Liver (tissue), 9 donors: ENCODE measurements around the gene PRRT2. TPM values are rescaled to one million over a fixed set of nuclear protein-coding genes. Genes with fewer than 3 reads are reported as not detected.

Source experiments
- DNase-seq: peaks from one replicate; pipeline ENCODE4 v3.0.0-alpha.2; 2017; ENCODE audit warnings: low spot score
- H3K27ac ChIP-seq, 2 donors: one replicate each; pipeline ENCODE4 v1.7.0; 2013; ENCODE audit warnings: inconsistent platforms in 2 of 2, low read length in 2 of 2, control low read depth in 1 of 2, low read depth in 1 of 2, mild to moderate bottlenecking in 1 of 2
- H3K27me3 ChIP-seq, 4 donors: one replicate each; pipeline versions ENCODE4 v1.6.1 to v1.7.0; 2013; ENCODE audit warnings: low read length in 3 of 4, inconsistent platforms in 1 of 4, mild to moderate bottlenecking in 1 of 4, moderate library complexity in 1 of 4; ENCODE audit not compliant: control insufficient read depth in 4 of 4, insufficient read depth in 4 of 4
- H3K36me3 ChIP-seq, 4 donors: one replicate each; pipeline versions ENCODE4 v1.6.1 to v1.7.0; 2013; ENCODE audit warnings: low read length in 3 of 4, mild to moderate bottlenecking in 3 of 4, low read depth in 1 of 4, moderate library complexity in 1 of 4; ENCODE audit not compliant: control insufficient read depth in 4 of 4, insufficient read depth in 3 of 4
- H3K4me1 ChIP-seq, 4 donors: one replicate each; pipeline versions ENCODE4 v1.6.1 to v1.7.0; 2013; ENCODE audit warnings: low read length in 3 of 4, mild to moderate bottlenecking in 3 of 4, moderate library complexity in 1 of 4; ENCODE audit not compliant: control insufficient read depth in 4 of 4, insufficient read depth in 4 of 4
- H3K4me3 ChIP-seq, 3 donors: one replicate each; pipeline versions ENCODE4 v1.6.1 to v1.7.0; 2013; ENCODE audit warnings: low read length in 3 of 3, control low read depth in 1 of 3, low read depth in 1 of 3, mild to moderate bottlenecking in 1 of 3
- H3K9ac ChIP-seq, 2 donors: one replicate each; pipeline ENCODE4 v1.7.0; 2013; ENCODE audit warnings: low read length in 2 of 2, mild to moderate bottlenecking in 2 of 2, moderate library complexity in 2 of 2, control low read depth in 1 of 2, low read depth in 1 of 2
- H3K9me3 ChIP-seq, 4 donors: one replicate each; pipeline versions ENCODE4 v1.6.1 to v1.7.0; 2013; ENCODE audit warnings: low read length in 3 of 4; ENCODE audit not compliant: control insufficient read depth in 4 of 4
- EGR1 ChIP-seq, 2 donors: IDR thresholded peaks; 2 replicates each; pipeline ENCODE4 v1.6.1; 2016 to 2018; ENCODE audit warnings: antibody characterized with exemption in 2 of 2, low read depth in 2 of 2
- FOXA2 ChIP-seq: IDR thresholded peaks from 2 replicates; pipeline ENCODE4 v1.6.1; 2016; ENCODE audit warnings: antibody characterized with exemption
- HNF4A ChIP-seq, 2 donors: conservative IDR thresholded peaks; 2 replicates each; pipeline ENCODE4 v1.6.1; 2016; ENCODE audit warnings: antibody characterized with exemption in 2 of 2, mild to moderate bottlenecking in 2 of 2
- HNF4G ChIP-seq: IDR thresholded peaks from 2 replicates; pipeline ENCODE4 v1.6.1; 2016; ENCODE audit warnings: antibody characterized with exemption
- JUND ChIP-seq, 2 donors: IDR thresholded peaks; 2 replicates each; pipeline ENCODE4 v1.6.1; 2016; ENCODE audit warnings: antibody characterized with exemption in 2 of 2
- NR2F2 ChIP-seq: IDR thresholded peaks from 2 replicates; pipeline ENCODE4 v1.6.1; 2016; ENCODE audit warnings: antibody characterized with exemption
- RAD21 ChIP-seq, 2 donors: IDR thresholded peaks; 2 replicates each; pipeline ENCODE4 v1.6.1; 2016; ENCODE audit warnings: antibody characterized with exemption in 2 of 2, mild to moderate bottlenecking in 2 of 2
- RXRA ChIP-seq, 2 donors: IDR thresholded peaks; 2 replicates each; pipeline ENCODE4 v1.6.1; 2017 to 2018; ENCODE audit warnings: antibody characterized with exemption in 2 of 2, mild to moderate bottlenecking in 1 of 2
- SP1 ChIP-seq: IDR thresholded peaks from 2 replicates; pipeline ENCODE4 v1.6.1; 2018; ENCODE audit warnings: antibody characterized with exemption, mild to moderate bottlenecking
- TAF1 ChIP-seq: conservative IDR thresholded peaks from 2 replicates; pipeline ENCODE4 v1.6.1; 2016; ENCODE audit warnings: antibody characterized with exemption, mild to moderate bottlenecking
- YY1 ChIP-seq: IDR thresholded peaks from 2 replicates; pipeline ENCODE4 v1.6.1; 2016; ENCODE audit warnings: antibody characterized with exemption, mild to moderate bottlenecking
- WGBS: extraction: QIAGEN DNeasy Blood & Tissue Kit; methylation state at CpG from one replicate; pipeline ENCODE4 v1.1.7; 2013; 5-methylcytosine and 5-hydroxymethylcytosine counted together
- polyA plus RNA-seq, 2 donors: library from polyadenylated mRNA; stranded (reverse) in 1 of 2; unstranded in 1 of 2; fragments of 200-250 nt in 1 of 2; fragments of >200 nt in 1 of 2; fragmentation: Nextera tagmentation in 1 of 2; extraction: Ambion mirVana in 1 of 2; gene quantifications; one replicate each; pipeline versions ENCODE4 v1.2.1 to v1.2.3, GENCODE V29; 2013 to 2015
- total RNA-seq, 2 donors: library from RNA; depleted of rRNA; stranded (reverse); fragments of >200 nt; gene quantifications; one replicate each; pipeline ENCODE4 v1.2.3, GENCODE V29; 2014
- TF ChIP-seq, protein P1 (sequence below): IDR thresholded peaks from 2 replicates; pipeline ENCODE4 v1.6.1; 2016; ENCODE audit warnings: antibody characterized with exemption
- TF ChIP-seq, protein P2 (sequence below): IDR thresholded peaks from 2 replicates; pipeline ENCODE4 v1.6.1; 2016; ENCODE audit warnings: antibody characterized with exemption
- TF ChIP-seq, protein P3 (sequence below): IDR thresholded peaks from 2 replicates; pipeline ENCODE4 v1.6.1; 2016; ENCODE audit warnings: antibody characterized with exemption, mild to moderate bottlenecking
- TF ChIP-seq, protein P4 (sequence below): IDR thresholded peaks from 2 replicates; pipeline ENCODE4 v1.6.1; 2016; ENCODE audit warnings: antibody characterized with exemption
- TF ChIP-seq, protein P5 (sequence below): fragments of 150-350 bp; IDR thresholded peaks from 2 replicates; pipeline ENCODE4 v1.5.1; 2017; ENCODE audit warnings: improper control_type of control experiment, low read depth, low read length; ENCODE audit not compliant: missing input control
- donor health status: healthy.
- donor health status: healthy.
- donor health status: healthy.
- donor health status: healthy.
- donor health status: healthy.

PRRT2 gene
- total and polyA plus RNA-seq, 4 donors: 0.09 to 0.59 (median 0.22) TPM

DNA sequence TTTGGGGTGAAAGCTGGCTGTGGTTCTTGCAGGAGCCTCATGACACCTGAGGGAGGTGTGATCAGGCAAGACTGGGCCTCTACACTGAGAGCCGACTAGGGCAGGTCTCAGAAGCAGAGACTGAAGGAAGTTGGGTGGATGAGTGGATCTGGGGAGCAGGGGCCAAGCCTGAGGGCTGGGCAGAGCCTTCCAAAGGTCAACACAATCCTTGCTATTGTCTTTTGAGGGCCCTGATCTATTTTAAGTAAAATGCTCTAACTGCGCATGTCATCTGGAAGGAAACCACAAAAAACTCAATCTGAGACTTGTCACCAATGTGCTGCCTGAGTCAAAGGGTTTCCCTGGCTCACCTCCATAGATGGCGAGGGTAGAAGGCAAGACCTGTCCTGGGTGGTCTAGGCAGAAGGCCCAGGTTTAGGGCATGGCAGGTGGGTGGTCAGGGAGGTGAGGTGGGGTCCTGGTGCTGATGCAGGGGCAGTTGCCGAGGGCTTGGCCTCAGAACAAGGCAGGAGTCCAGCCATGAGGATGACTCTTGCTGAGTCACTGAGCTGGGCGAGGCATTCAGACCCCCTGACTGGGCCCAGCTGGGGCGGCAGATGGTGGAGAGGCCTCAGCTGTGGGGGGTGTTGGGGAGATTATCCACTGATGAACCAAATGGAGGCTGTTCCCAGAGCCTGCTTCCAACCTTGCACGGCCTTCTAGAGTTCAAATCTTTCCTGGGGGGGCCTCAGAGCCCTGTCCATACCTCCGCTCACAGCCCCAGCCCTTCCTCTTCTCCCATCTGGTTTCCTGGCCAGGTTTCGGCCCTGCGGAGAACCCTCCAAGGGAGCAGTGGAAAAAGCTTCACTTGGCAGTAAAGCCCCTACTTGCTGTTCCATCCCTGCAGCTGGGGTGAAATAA is 13.4 kb downstream of the PRRT2 start (continued):
- no peak for TF ChIP-seq HNF4A (conservative IDR thresholded peaks at IDR 0.05)
- no peak for TF ChIP-seq YY1
- TF ChIP-seq, protein P1, sequence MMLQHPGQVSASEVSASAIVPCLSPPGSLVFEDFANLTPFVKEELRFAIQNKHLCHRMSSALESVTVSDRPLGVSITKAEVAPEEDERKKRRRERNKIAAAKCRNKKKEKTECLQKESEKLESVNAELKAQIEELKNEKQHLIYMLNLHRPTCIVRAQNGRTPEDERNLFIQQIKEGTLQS: no peak

DNA sequence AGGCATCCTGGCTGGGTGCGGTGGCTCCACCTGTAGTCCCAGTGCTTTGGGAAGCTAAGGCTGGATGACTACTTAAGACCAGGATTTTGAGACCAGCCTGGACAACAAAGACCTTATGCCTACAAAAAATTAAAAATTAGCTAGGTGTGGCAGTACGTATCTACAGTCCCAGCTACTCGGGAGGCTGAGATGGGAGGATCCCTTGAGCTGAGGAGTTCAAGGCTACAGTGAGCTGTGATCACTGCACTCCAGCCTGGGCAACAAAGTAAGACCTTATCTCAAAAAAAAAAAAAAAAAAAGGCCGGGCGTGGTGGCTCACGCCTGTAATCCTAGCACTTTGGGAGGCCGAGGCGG is 14.3 kb downstream of the PRRT2 start:
- no peak for DNase-seq
- 90% methylated on average over 6 of the region's 8 CpGs for WGBS
- Histone ChIP-seq H3K4me1 (peaks cover 13 to 39% (median 24%) of the 10 kb centered on the region in 4 donors), H3K27me3 (no peaks in the 10 kb centered on the region), H3K36me3 (peaks cover 0 to 3% (median under 1%) of the 10 kb centered on the region in 4 donors), H3K9ac (no peak overlapping the region), H3K4me3 (no peak overlapping the region), H3K27ac (no peak overlapping the region), H3K9me3 (no peaks in the 10 kb centered on the region)
- TF ChIP-seq EGR1 (IDR thresholded peaks at IDR 0.05; ENCODE audit: low read depth in 2 of 2) (no peak), HNF4A (conservative IDR thresholded peaks at IDR 0.05) (no peak), RXRA (IDR thresholded peaks at IDR 0.05) (no peak), RAD21 (IDR thresholded peaks at IDR 0.05) (no peak), TAF1 (no peak), JUND (IDR thresholded peaks at IDR 0.05) (no peak), FOXA2 (no peak)
- TF ChIP-seq, protein P2, sequence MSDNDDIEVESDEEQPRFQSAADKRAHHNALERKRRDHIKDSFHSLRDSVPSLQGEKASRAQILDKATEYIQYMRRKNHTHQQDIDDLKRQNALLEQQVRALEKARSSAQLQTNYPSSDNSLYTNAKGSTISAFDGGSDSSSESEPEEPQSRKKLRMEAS: no peak
- TF ChIP-seq, protein P3, sequence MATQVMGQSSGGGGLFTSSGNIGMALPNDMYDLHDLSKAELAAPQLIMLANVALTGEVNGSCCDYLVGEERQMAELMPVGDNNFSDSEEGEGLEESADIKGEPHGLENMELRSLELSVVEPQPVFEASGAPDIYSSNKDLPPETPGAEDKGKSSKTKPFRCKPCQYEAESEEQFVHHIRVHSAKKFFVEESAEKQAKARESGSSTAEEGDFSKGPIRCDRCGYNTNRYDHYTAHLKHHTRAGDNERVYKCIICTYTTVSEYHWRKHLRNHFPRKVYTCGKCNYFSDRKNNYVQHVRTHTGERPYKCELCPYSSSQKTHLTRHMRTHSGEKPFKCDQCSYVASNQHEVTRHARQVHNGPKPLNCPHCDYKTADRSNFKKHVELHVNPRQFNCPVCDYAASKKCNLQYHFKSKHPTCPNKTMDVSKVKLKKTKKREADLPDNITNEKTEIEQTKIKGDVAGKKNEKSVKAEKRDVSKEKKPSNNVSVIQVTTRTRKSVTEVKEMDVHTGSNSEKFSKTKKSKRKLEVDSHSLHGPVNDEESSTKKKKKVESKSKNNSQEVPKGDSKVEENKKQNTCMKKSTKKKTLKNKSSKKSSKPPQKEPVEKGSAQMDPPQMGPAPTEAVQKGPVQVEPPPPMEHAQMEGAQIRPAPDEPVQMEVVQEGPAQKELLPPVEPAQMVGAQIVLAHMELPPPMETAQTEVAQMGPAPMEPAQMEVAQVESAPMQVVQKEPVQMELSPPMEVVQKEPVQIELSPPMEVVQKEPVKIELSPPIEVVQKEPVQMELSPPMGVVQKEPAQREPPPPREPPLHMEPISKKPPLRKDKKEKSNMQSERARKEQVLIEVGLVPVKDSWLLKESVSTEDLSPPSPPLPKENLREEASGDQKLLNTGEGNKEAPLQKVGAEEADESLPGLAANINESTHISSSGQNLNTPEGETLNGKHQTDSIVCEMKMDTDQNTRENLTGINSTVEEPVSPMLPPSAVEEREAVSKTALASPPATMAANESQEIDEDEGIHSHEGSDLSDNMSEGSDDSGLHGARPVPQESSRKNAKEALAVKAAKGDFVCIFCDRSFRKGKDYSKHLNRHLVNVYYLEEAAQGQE: no peak

DNA sequence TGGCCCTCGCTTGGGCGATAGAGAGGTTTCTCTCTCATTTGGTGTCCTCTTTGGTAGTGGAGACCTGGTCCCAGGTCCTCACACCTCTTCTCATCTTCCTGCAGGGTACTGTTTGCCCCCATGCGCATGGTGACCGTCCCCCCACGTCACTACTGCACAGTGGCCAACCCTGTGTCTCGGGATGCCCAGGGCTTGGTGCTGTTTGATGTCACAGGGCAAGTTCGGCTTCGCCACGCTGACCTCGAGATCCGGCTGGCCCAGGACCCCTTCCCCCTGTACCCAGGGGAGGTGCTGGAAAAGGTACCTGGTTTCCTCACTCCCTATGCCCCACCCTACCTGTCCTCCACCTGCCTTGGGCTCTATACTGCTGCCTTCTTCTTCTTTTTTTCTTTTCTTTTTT is 18.8 kb downstream of the PRRT2 start:
- no peak for DNase-seq
- Histone ChIP-seq H3K4me3 (no peak overlapping the region), H3K36me3 (peaks cover 8 to 26% (median 14%) of the 10 kb centered on the region in 4 donors), H3K27ac (no peak overlapping the region), H3K9ac (no peak overlapping the region), H3K9me3 (no peaks in the 10 kb centered on the region), H3K27me3 (no peaks in the 10 kb centered on the region), H3K4me1 (peaks cover 4 to 20% (median 11%) of the 10 kb centered on the region in 4 donors)
- TF ChIP-seq EGR1 (IDR thresholded peaks at IDR 0.05; ENCODE audit: low read depth in 2 of 2): no peak
- TF ChIP-seq, protein P4, sequence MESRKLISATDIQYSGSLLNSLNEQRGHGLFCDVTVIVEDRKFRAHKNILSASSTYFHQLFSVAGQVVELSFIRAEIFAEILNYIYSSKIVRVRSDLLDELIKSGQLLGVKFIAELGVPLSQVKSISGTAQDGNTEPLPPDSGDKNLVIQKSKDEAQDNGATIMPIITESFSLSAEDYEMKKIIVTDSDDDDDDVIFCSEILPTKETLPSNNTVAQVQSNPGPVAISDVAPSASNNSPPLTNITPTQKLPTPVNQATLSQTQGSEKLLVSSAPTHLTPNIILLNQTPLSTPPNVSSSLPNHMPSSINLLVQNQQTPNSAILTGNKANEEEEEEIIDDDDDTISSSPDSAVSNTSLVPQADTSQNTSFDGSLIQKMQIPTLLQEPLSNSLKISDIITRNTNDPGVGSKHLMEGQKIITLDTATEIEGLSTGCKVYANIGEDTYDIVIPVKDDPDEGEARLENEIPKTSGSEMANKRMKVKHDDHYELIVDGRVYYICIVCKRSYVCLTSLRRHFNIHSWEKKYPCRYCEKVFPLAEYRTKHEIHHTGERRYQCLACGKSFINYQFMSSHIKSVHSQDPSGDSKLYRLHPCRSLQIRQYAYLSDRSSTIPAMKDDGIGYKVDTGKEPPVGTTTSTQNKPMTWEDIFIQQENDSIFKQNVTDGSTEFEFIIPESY: no peak
- TF ChIP-seq, protein P2: no peak
- TF ChIP-seq SP1: no peak
- TF ChIP-seq NR2F2: no peak
- TF ChIP-seq, protein P5, sequence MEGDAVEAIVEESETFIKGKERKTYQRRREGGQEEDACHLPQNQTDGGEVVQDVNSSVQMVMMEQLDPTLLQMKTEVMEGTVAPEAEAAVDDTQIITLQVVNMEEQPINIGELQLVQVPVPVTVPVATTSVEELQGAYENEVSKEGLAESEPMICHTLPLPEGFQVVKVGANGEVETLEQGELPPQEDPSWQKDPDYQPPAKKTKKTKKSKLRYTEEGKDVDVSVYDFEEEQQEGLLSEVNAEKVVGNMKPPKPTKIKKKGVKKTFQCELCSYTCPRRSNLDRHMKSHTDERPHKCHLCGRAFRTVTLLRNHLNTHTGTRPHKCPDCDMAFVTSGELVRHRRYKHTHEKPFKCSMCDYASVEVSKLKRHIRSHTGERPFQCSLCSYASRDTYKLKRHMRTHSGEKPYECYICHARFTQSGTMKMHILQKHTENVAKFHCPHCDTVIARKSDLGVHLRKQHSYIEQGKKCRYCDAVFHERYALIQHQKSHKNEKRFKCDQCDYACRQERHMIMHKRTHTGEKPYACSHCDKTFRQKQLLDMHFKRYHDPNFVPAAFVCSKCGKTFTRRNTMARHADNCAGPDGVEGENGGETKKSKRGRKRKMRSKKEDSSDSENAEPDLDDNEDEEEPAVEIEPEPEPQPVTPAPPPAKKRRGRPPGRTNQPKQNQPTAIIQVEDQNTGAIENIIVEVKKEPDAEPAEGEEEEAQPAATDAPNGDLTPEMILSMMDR: no peak
- no peak for TF ChIP-seq JUND (IDR thresholded peaks at IDR 0.05)
- TF ChIP-seq HNF4G: no peak
- no peak for TF ChIP-seq HNF4A (conservative IDR thresholded peaks at IDR 0.05)
- TF ChIP-seq, protein P1: no peak
- WGBS: 96% methylated on average over 11 of the region's 11 CpGs
